ENCODE data around the gene SCGB1A1.
A peak's percentile ranks its signal among the peaks of the same experiment; 100 is the strongest.

Gene SCGB1A1

GRCh38 chr11:62472063-62472884 is 53.4 kb downstream of the SCGB1A1 start:
- peak in 2 of 3 donors; percentile 10 to 23 for DNase-seq
- Histone ChIP-seq H3K27me3 (replicated peaks in 2 of 5; ENCODE audit: control insufficient read depth in 4 of 5, insufficient read depth in 5 of 5, low read length in 4 of 5) (no peaks in the 10 kb centered on the region), H3K36me3 (ENCODE audit: control insufficient read depth in 4 of 4, insufficient read depth in 4 of 4, low read length in 3 of 4) (no peaks in the 10 kb centered on the region), H3K4me1 (ENCODE audit: control extremely low read depth in 1 of 4, control insufficient read depth in 4 of 4, insufficient read depth in 4 of 4, low read length in 3 of 4) (peaks cover 0 to 3% (median 0%) of the 10 kb centered on the region in 4 experiments), H3K9me3 (ENCODE audit: control extremely low read depth in 1 of 5, control insufficient read depth in 4 of 5, insufficient read depth in 2 of 5, low read depth in 1 of 5, low read length in 4 of 5) (no peaks in the 10 kb centered on the region), H3K27ac (ENCODE audit: insufficient read depth in 1 of 2, low read depth in 1 of 2, low read length in 2 of 2, poor library complexity in 1 of 2, severe bottlenecking in 2 of 2) (peak overlapping the region in 1 of 2 experiments; percentile 25), H3K4me3 (ENCODE audit: control insufficient read depth in 1 of 7, extremely low read depth in 1 of 7, insufficient read depth in 4 of 7, low read depth in 2 of 7, low read length in 6 of 7) (no peak overlapping the region)
- ChIA-PET CTCF (no interaction called here), POLR2A (no interaction called here)
- 98% methylated on average over 8 of the region's 9 CpGs for WGBS (ENCODE audit: insufficient coverage)

Measured in common myeloid progenitor, CD34-positive (primary cell).